ENCODE data around the gene PPP1R13B. TPM values are rescaled to one million over a fixed set of nuclear protein-coding genes. Genes with fewer than 3 reads are reported as not detected.

PPP1R13B gene
- total RNA-seq, 2 experiments from 2014 or later: 8.2 to 18.9 TPM

DNA sequence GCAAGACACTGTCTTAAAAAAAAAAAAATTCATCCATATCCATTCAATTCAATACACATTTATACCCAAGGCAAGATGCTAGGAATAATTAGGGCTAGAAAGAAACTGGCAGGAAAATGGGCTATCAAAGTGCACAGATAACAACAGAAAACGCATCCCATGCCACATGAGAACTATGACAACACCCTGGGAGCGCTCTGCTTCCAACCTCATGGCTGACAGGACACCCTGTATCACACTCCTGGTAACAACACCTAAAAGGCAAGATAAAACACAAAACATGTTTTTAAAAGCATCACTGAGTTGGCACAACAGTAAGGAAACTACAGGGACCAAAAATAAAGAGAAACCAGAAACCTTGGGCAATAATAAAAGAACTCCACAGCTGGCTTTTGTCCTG, 76.9 kb downstream of the PPP1R13B start:
- Histone ChIP-seq H3K27ac (ENCODE audit: low read depth, low read length, poor library complexity, severe bottlenecking) (no peak overlapping the region), H3K9me2 (ENCODE audit: insufficient read depth, low read length) (no peaks in the 10 kb centered on the region), H3K79me2 (ENCODE audit: insufficient read depth, low read depth, low read length) (no peaks in the 10 kb centered on the region), H4K20me1 (ENCODE audit: insufficient read depth, low read length) (no peaks in the 10 kb centered on the region), H3K4me3 (ENCODE audit: low read depth, low read length, poor library complexity, severe bottlenecking) (no peak overlapping the region), H2AFZ (ENCODE audit: low read length) (no peak overlapping the region), H3K9me3 (ENCODE audit: low read length) (peaks cover 7% of the 10 kb centered on the region), H3K4me1 (ENCODE audit: insufficient read depth, low read length, poor library complexity, severe bottlenecking) (no peaks in the 10 kb centered on the region), H3K36me3 (ENCODE audit: insufficient read depth, low read length) (no peaks in the 10 kb centered on the region), H3K4me2 (ENCODE audit: low read length) (no peak overlapping the region)
- intact Hi-C loops (cut with micrococcal nuclease; ENCODE audit: unreplicated experiment): no loop called here
- POLR2A ChIA-PET: interaction anchor here (0.7 to 0.9 kb wide), 2 partner anchors 11 to 18 kb away, joined by 3 to 4 read pairs; no protein-coding TSS in a partner anchor
- TF ChIP-seq EZH2phosphoT487 (IDR thresholded peaks at IDR 0.05; ENCODE audit: borderline replicate concordance, low read depth, low read length): no peak
- TF ChIP-seq, protein P1, sequence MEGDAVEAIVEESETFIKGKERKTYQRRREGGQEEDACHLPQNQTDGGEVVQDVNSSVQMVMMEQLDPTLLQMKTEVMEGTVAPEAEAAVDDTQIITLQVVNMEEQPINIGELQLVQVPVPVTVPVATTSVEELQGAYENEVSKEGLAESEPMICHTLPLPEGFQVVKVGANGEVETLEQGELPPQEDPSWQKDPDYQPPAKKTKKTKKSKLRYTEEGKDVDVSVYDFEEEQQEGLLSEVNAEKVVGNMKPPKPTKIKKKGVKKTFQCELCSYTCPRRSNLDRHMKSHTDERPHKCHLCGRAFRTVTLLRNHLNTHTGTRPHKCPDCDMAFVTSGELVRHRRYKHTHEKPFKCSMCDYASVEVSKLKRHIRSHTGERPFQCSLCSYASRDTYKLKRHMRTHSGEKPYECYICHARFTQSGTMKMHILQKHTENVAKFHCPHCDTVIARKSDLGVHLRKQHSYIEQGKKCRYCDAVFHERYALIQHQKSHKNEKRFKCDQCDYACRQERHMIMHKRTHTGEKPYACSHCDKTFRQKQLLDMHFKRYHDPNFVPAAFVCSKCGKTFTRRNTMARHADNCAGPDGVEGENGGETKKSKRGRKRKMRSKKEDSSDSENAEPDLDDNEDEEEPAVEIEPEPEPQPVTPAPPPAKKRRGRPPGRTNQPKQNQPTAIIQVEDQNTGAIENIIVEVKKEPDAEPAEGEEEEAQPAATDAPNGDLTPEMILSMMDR (conservative IDR thresholded peaks at IDR 0.05; ENCODE audit: low read length): no peak
- CTCF ChIA-PET (ENCODE audit: unreplicated experiment): no interaction called here
- no peak for DNase-seq (ENCODE audit: low spot score)
- BruUV-seq (replicated peaks): no TSS peak

DNA sequence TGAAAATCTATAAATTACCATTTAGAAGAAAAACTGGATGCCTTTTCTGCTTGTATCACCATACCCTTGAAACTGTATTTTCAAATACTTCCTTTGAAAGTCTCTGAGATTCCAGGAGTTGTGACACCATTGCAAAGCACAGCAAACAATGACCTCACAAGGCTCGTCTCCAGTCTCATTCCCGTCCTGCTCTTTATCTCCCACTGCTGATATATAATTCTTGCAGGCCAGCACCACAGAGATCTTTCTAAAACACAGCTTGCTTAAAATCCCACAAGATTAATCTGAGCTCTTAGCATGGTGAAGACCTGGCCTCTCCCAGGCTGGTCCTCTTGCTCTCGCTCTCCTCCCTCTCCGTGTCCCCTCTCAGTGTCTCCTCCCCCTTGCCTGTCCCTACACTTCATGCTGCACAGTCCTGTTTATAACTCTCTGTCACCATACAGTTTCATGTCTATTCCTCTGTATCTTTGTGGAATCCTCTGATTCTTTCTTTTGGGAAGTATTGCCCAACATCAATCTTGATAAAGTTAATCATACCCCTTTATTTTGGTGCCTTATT, 80.0 kb downstream of the PPP1R13B start:
- Histone ChIP-seq H4K20me1 (ENCODE audit: insufficient read depth, low read length) (no peaks in the 10 kb centered on the region), H3K27ac (ENCODE audit: low read depth, low read length, poor library complexity, severe bottlenecking) (no peak overlapping the region), H3K4me2 (ENCODE audit: low read length) (no peak overlapping the region), H3K4me1 (ENCODE audit: insufficient read depth, low read length, poor library complexity, severe bottlenecking) (peaks cover 8% of the 10 kb centered on the region), H3K9me2 (ENCODE audit: insufficient read depth, low read length) (no peaks in the 10 kb centered on the region), H3K36me3 (ENCODE audit: insufficient read depth, low read length) (no peaks in the 10 kb centered on the region), H3K4me3 (ENCODE audit: low read depth, low read length, poor library complexity, severe bottlenecking) (no peak overlapping the region), H2AFZ (ENCODE audit: low read length) (no peak overlapping the region), H3K9me3 (ENCODE audit: low read length) (peaks cover 6% of the 10 kb centered on the region), H3K79me2 (ENCODE audit: insufficient read depth, low read depth, low read length) (no peaks in the 10 kb centered on the region)
- ChIA-PET CTCF (ENCODE audit: unreplicated experiment) (no interaction called here), POLR2A (interaction anchor here (0.8 kb wide), 1 partner anchor 15 kb away, joined by 3 read pairs; no protein-coding TSS in a partner anchor)
- DNase-seq (ENCODE audit: low spot score): no peak
- intact Hi-C loops (cut with micrococcal nuclease; ENCODE audit: unreplicated experiment): no loop called here
- no TSS peak for BruUV-seq (replicated peaks)
- TF ChIP-seq, protein P1 (conservative IDR thresholded peaks at IDR 0.05; ENCODE audit: low read length): no peak
- TF ChIP-seq EZH2phosphoT487 (IDR thresholded peaks at IDR 0.05; ENCODE audit: borderline replicate concordance, low read depth, low read length): no peak

DNA sequence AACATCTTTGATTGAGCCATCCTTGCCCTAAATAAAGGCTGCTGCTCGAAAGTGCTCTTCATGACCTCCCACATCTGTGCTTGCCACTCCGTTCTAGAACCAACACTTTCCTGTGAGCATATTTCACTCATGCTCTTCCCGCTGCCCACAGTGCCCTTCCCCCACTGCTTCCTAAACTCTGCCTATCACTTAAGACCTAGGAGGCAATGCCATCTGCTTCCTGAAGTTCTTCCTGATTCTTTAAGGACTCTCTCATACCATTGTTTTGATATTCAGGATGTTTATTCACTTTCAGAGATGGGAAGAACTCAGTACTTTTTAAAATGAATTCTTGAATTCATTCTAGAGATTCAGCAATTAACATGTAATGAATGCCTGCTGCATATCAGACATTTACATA, 81.8 kb downstream of the PPP1R13B start:
- Histone ChIP-seq H3K4me2 (ENCODE audit: low read length) (no peak overlapping the region), H3K4me1 (ENCODE audit: insufficient read depth, low read length, poor library complexity, severe bottlenecking) (peaks cover 8% of the 10 kb centered on the region), H2AFZ (ENCODE audit: low read length) (no peak overlapping the region), H3K79me2 (ENCODE audit: insufficient read depth, low read depth, low read length) (no peaks in the 10 kb centered on the region), H3K9me3 (ENCODE audit: low read length) (no peaks in the 10 kb centered on the region), H3K9me2 (ENCODE audit: insufficient read depth, low read length) (no peaks in the 10 kb centered on the region), H4K20me1 (ENCODE audit: insufficient read depth, low read length) (no peaks in the 10 kb centered on the region), H3K27ac (ENCODE audit: low read depth, low read length, poor library complexity, severe bottlenecking) (no peak overlapping the region), H3K4me3 (ENCODE audit: low read depth, low read length, poor library complexity, severe bottlenecking) (no peak overlapping the region), H3K36me3 (ENCODE audit: insufficient read depth, low read length) (no peaks in the 10 kb centered on the region)
- no peak for TF ChIP-seq EZH2phosphoT487 (IDR thresholded peaks at IDR 0.05; ENCODE audit: borderline replicate concordance, low read depth, low read length)
- TF ChIP-seq, protein P1 (conservative IDR thresholded peaks at IDR 0.05; ENCODE audit: low read length): no peak
- no TSS peak for BruUV-seq (replicated peaks)
- DNase-seq (ENCODE audit: low spot score): no peak
- ChIA-PET CTCF (ENCODE audit: unreplicated experiment) (no interaction called here), POLR2A (no interaction called here)
- intact Hi-C loops (cut with micrococcal nuclease; ENCODE audit: unreplicated experiment): no loop called here
